ENCODE data around the gene INPP4B. TPM values are rescaled to one million over a fixed set of nuclear protein-coding genes. Genes with fewer than 3 reads are reported as not detected.

The INPP4B gene
- total and polyA plus RNA-seq, 2 of the 4 experiments (the other 2 are of a cell fraction), result 1.8 to 14.0 TPM

- Histone ChIP-seq H3K9ac (ENCODE audit: low read depth, low read length) (no peak overlapping the region), H3K27me3 (ENCODE audit: control insufficient read depth, insufficient read depth, low read length) (no peaks in the 10 kb centered on the region), H3K9me1 (ENCODE audit: insufficient read depth, low read length) (no peaks in the 10 kb centered on the region), H3K4me3 (ENCODE audit: insufficient read depth, low read depth, low read length) (no peak overlapping the region), H2AFZ (replicated peaks; ENCODE audit: low read length, poor library complexity) (no peak overlapping the region), H3K4me1 (ENCODE audit: control insufficient read depth, insufficient read depth, low read length) (no peaks in the 10 kb centered on the region), H3K79me1 (ENCODE audit: low read depth in 1 of 2, low read length in 2 of 2) (no peaks in the 10 kb centered on the region), H3K9me3 (ENCODE audit: control insufficient read depth, insufficient read depth, low read length) (no peaks in the 10 kb centered on the region), H3K56ac (ENCODE audit: extremely low read depth, insufficient read depth, low read length) (no peak overlapping the region), H3K36me3 (ENCODE audit: control insufficient read depth, insufficient read depth, low read length) (no peaks in the 10 kb centered on the region), H4K8ac (ENCODE audit: low read depth in 2 of 2, low read length in 2 of 2) (no peak overlapping the region), H2BK120ac (ENCODE audit: low read depth, low read length) (no peak overlapping the region), H3K4me2 (ENCODE audit: low read depth, low read length) (no peak overlapping the region), H3K18ac (ENCODE audit: low read depth, low read length) (no peak overlapping the region), H3K4ac (ENCODE audit: low read depth, low read length) (no peak overlapping the region), H3K23ac (ENCODE audit: low read depth, low read length) (no peak overlapping the region), H3K14ac (replicated peaks; ENCODE audit: low read depth, low read length) (no peak overlapping the region), H2BK15ac (ENCODE audit: low read depth, low read length) (no peak overlapping the region), H2BK20ac (ENCODE audit: low read depth, low read length) (no peak overlapping the region), H2BK5ac (ENCODE audit: low read depth, low read length, poor library complexity, severe bottlenecking) (no peak overlapping the region), H2AK9ac (replicated peaks; ENCODE audit: low read depth, low read length, poor library complexity) (no peak overlapping the region), H4K20me1 (ENCODE audit: insufficient read depth, low read length) (no peaks in the 10 kb centered on the region), H4K5ac (ENCODE audit: low read depth, low read length) (no peak overlapping the region), H4K91ac (ENCODE audit: insufficient read depth, low read depth, low read length) (no peak overlapping the region), H2AK5ac (ENCODE audit: low read depth, low read length) (no peak overlapping the region), H3K27ac (ENCODE audit: insufficient read depth, low read length) (no peak overlapping the region)
- POLR2A ChIA-PET (ENCODE audit: unreplicated experiment), result no interaction called here
- no CpG with 5 or more reads among the region's 3 CpGs for WGBS, 2 experiments (ENCODE audit: extremely low coverage in 2 of 2, insufficient read length in 1 of 2)
- intact Hi-C loops (cut with micrococcal nuclease), result no loop called here
- no TSS peak for BruUV-seq (replicated peaks)
- in situ Hi-C loops (cut with MboI; ENCODE audit: low sequenced_read_pairs), result no loop called here
- dilution Hi-C loops (cut with HindIII; ENCODE audit: low sequenced_read_pairs, unreplicated experiment), result no loop called here
- ATAC-seq (ENCODE audit: low read depth) (no peak), DNase-seq (no peak)
- TF ChIP-seq FOS (IDR thresholded peaks at IDR 0.05; ENCODE audit: low read depth, low read length) (no peak), RAD21 (IDR thresholded peaks at IDR 0.05; ENCODE audit: low read length) (no peak), RFX5 (IDR thresholded peaks at IDR 0.05; ENCODE audit: low read depth, low read length) (no peak), CTCF (conservative IDR thresholded peaks at IDR 0.05; ENCODE audit: low read depth, low read length) (no peak), USF2 (IDR thresholded peaks at IDR 0.05; ENCODE audit: low read depth, low read length) (no peak), RCOR1 (IDR thresholded peaks at IDR 0.05; ENCODE audit: insufficient replicate concordance, low read length) (no peak), MAFK (IDR thresholded peaks at IDR 0.05; ENCODE audit: low read depth, low read length) (no peak), MAZ (IDR thresholded peaks at IDR 0.05; ENCODE audit: borderline replicate concordance, low read depth, low read length) (no peak), NFE2L2 (IDR thresholded peaks at IDR 0.05; ENCODE audit: low read depth, low read length) (no peak), POLR2A (IDR thresholded peaks at IDR 0.05; ENCODE audit: low read depth, low read length) (no peak), MXI1 (IDR thresholded peaks at IDR 0.05; ENCODE audit: borderline replicate concordance, low read depth, low read length) (no peak), BHLHE40 (IDR thresholded peaks at IDR 0.05; ENCODE audit: low read depth, low read length) (no peak)
- CTCF ChIA-PET, result no interaction called here
Observed at GRCh38 chr4:142523111-142523510, 323.0 kb downstream of the INPP4B start.
